AML-193 (cell line): ENCODE data around the gene BACH2.

Experiments used
- DNase-seq, 2 experiments: peaks; one replicate each; lab custom pipeline; 2025; lab: John Stamatoyannopoulos, UW

Gene BACH2

DNA sequence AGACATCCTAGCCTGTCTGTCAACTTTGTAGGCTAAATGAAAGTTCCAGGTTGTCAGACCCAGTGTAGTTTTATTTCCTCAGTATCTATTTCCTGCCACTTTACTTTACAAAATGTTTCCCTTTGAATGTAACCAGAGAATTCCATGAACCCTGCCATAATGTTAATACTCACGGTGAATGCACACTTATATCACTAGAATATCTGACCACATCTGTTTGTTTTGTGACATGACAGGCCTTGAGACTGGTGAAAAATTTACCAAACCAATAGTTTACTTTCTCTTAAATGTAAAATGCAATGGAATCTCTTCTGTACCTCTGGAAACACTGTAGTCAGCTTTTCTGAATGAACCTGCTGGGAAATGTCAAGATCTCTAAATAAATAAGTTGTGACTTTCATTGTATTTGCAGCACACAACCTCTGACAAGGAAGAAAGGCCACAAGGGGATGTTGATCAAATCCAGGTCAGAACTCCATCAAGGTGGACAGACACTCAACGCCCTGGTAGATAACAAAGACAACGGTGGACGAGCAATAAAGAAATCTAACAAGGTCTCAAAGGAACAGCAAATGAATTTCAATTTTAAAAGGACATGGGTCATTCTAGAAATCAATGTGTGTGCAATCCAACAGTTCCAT is 59.2 kb downstream of the BACH2 start:
- DNase-seq: no peak

DNA sequence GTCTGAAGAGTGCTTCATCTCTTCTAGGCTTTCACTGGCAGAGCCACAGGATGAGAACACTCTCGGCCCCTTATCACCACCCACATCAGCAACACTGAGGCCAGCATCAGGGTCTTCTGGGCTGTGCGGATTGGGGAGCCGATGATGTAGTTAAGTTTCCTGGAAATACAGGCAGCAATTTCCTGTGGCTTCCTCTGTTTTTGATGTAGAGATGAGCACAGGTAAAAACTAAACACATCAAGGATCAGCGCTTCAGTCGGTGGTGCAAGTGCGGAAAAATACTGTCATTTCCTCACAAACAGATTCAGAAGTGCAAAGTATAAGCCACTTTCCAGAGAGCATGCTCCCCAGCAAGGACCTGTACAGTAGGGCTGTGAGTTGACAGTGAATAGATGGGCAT is 62.6 kb downstream of the BACH2 start:
- DNase-seq: no peak

DNA sequence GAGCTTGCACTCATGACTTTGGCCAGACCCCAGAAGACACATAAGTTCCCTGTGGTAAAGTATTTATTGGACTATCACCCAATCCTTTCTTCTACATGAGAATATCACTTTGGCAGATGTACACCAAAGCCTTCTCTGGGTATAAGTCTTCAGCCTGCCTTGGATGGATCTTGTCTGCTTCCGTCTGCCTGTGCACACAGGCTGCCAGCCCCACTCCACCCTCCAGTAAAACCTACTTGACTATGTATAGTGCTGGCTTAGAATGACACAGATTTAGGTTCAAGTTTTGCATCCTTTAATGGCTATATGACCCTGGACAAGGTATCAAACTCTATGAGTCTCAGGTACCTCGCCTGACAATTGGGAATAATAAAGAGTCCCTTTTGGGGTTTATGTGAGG is 63.4 kb downstream of the BACH2 start:
- no peak for DNase-seq

DNA sequence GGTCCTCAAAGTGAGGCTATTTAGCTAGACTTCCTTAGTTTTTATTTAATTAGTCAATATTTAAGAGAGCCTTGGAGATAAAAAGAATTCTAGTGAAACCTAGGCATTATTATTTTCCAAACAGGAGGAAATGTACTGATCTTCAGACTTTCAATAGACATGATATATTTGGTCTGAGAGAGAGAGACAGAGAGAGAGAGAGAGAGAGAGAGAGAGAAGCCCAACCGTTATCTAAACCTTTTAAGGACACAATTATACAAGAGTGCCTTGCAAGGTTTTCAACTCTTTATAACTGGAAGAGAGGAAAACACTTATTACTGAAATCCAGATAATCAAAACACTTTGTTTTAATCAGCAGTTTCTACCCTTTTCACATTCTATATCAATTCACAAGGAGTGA is 64.8 kb downstream of the BACH2 start:
- DNase-seq: no peak

DNA sequence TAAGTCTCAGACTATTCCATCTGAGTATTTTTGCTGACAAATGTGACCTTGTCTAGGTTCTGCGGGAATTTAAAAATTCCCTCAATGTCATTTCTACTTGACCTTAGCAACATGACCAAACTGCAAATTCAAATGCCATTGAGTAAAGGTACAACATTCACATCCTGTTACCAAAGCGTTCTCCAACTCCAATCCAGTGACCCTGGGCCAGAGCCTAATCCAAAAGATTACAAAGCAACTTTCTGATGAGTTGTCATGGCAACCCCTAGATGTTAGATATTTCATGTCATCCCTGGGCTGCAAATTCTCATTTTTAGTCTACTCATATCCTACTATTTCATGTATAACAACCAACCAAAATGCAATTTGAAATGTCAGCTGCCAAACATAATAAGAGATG is 65.3 kb downstream of the BACH2 start:
- no peak for DNase-seq

DNA sequence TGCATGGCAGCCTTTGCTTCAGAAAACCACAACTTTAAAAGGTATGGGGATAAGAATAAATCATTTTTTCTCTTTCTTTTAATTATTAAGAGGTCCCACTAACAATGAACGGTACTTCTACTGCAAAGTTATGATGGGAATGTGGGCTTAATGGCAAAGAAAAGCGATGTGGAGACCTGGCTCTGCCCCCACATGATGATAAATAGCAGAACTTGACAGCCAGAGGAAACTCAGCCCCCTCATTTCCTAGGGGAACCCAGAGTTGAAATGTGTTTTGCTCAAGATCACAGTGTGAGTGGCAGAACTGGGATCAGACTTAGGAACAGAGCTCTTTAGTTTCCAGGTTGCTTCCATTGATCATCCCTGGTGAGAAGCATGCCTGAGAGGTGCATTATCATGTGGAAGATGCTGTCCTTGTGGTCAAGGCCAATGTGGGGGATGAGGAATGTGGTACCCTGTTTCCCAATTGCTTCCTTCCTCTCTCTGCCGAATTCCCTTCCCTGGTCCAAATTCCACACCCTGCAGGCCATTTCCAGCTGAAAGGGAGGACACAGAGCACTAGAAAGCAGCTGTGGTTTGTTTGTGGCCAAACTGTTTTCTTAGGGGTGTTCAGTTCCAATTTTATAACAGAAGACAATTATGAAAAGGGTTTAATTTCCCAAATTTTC is 66.0 kb downstream of the BACH2 start:
- DNase-seq: no peak

DNA sequence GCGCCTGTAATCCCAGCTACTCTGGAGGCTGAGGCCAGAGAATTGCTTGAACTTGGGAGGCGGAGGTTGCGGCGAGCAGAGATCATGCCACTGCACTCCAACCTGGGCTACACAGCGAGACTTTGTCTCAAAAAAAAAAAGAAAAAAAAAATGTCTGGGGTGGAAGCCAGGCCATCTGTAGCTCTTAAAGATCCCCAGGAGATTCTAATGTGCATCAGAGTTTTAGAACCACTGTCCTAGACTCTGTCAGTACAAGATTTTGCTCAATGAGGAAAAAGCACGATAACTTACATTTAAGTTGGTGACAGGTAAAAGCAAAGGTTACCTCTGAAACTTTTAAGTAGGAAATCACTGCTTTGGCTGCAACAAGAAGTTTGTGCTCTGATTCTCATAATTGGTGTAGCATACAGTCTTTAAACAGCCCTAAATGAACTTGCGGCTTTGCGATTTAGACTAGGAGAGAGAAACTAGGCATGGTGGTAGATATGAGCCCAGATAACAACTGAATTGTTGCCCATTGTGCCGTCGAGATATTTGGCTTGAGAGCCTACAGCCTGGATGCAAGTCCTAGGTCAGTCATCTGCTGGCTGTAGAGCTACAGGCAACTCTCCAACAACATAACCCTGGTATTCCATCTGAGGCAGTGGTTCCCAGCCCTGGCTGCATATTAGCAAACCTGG is 67.2 kb downstream of the BACH2 start:
- no peak for DNase-seq

DNA sequence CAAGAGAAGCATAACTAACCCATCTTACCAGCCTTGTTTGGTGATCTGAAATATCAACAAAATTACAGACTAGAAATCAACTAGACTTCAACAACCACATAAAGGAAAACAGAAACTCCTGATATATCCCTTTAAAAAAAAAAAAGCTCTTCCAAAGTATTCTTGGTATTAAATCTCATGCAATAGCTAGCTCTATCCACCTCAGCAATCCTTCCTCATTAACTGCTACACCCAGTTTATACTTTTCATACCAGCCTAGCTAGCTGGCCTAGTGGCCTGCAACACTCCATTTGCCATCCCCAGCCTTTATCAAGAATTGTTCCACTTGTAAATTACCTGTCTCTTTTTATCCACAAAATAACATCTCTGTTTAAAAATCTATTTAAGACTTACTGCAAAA is 69.0 kb downstream of the BACH2 start:
- DNase-seq: no peak

DNA sequence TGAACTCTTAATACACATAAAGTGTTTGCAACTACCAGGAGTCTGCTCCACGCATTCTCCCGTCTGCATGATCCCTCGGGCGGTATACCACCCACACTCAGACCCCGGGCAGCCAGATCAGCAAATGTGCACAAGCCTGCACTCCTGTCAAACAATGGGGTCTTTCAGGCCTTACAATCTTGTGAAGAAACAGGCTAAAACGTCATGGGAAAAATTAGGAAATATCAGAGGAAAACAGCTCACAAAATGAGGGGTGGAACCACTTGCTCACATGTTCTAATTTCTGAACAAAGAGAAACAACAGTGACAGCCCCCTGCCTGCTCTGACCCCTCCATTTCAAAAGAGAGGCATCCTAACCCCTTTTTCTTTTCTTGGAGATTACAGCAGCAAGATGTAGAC is 69.4 kb downstream of the BACH2 start:
- no peak for DNase-seq

DNA sequence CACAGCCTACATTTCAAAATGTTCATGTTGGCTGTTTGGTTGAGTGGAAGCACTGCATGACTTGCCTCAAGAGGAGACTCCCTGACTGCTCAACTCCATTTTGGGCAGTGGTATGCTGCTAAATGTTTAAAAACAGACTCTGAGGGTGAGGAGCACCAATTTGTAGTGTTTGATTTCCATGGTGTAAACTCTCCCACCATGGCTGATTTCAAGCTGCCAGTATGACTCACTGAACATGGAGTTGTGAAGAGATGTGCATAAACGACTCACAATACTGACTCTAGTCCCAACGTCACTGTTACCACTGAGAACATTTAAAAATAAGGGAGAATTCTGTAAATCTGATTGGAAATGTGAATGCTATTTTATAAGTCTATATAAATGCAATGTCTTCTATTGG is 70.4 kb downstream of the BACH2 start:
- no peak for DNase-seq

DNA sequence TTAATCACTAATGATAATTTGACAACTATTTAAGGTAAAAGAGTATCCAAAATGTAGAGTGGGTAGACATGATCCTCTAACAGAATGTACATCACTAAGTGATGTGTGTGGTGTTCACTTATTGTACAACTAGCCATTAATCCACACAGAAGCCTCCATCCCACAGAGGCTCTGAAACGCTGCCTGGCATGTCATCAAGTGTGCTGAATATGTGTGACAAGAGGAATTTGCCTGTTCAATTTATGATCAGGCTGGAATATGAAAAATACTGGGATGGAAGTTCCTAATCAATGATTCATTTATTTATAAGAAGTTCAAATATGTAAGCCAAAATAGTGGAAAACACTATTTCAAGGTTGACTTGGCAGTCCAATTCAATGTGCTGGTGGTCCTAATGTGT is 72.4 kb downstream of the BACH2 start:
- no peak for DNase-seq

DNA sequence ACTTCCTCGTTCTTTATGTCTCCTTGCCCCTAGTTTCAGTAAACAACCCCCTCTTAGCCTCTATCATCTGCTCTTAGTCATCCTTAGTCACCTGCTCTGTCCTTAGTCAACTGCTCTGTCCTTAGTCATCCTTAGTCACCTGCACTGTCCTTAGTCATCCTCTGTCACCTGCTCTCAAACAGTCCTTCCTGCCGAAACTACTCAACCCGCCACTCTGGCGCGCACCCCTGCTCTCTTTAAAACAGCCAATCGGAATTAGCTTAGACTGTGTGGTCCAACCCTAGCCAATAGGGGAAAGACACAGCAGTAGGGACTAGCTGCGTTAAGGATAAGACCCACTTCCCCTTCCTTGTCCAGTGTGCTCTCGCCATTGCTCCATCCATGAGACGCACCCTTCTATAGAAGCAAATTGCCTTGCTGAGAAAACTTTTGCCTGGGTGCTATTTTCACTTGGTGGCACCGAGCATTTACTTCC is 73.9 kb downstream of the BACH2 start:
- no peak for DNase-seq

DNA sequence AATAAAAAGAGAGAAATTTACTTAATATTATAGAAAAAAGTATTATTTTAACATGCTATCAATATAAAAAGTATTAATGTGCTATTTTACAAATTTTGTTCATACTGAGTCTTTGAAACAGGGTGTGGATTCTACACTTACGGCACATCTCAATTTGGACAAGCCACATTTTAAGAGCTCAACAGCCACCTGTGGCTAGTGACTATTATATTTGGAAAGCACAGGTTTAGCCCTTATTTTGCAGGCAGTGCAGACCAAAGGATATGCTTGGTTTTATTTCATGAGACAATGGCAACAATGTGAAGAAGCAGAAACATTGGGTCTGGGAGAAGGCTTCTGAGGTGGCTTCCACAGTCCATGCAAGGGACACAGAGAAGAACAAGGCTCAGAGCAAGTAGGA is 74.6 kb downstream of the BACH2 start:
- no peak for DNase-seq

DNA sequence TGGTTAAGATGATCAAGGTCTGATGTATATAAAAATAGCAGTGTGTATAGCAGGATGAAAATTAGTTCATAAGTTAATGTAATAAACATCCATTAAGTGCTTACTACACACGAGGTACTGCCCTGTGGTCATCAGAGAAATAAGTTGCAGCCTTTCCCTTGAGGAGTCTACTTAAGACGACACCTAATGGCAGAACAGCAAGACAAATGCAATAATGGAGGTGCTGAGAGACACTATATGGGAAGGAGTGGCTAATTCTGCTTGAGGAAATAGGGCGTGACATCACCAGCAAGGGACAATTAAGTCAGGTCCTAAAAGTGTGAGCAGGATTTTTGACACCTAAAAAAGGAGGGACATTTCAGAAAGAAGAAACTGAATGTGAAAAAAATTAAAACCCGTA is 75.2 kb downstream of the BACH2 start:
- DNase-seq: no peak

DNA sequence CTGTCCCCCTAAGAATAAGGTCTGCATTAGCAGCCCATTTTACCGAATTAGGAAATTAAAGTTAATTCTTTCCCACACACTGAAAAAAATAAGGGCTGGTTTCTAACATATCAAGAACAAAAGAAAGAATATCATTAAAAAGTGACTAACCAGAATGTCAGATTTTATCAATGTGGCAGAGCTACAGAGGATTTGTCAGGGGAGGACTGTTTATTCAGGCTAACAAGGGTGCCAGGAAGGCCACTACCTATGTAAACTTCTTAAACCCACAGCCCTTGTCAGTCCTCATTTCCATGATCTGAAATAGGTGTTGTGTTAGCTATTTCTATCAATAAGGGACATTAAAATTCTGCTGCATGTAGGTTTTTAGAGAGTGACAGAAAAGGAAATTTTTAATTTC is 76.4 kb downstream of the BACH2 start:
- no peak for DNase-seq

DNA sequence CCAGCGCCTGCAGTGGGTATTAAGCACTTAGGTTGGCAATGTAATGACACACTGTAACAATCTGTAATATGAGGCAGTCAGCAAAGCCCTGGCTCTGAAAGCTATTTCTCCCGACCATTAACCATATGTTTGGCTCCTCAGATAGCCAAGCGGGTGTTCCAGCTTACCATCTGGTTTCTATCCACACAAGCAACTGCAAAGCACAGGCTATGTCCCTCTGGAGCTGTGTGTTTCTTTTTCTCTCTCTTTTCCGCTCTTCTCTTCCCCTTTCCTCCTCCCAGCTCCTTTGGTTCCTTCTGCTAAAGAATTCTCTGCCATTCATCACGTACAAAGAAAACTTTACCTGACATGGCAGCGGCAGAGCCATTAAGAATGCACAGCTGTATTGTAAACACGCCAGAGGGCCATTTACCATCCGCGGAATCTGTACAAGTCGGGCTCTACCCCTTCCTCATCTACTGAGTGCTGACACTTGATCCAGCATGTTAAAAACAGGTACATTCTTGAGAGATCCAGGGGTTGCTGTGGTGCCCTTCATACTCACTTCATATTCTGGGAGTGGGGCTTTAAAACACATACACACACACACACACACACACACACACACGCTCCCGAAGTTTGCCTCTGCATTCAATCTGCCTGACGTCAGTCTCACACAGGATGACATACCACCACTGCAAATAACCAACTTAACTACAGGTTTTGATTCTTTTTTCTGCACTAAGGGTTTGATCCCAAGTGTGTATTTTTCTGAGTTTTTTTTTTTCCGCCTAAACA is 77.2 kb downstream of the BACH2 start:
- no peak for DNase-seq

DNA sequence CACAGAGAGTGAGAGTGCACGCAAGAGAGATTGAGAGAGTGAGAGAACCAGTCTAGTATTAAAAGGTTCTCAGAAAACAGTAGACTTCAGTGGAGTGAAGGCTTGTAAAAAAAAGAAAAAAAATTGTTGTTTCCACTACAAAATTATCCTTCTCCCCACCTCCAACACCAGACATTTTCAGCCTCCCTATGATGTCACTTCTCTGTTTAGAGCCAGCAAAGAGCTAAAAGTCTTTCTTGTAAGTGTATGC is 77.8 kb downstream of the BACH2 start:
- no peak for DNase-seq

DNA sequence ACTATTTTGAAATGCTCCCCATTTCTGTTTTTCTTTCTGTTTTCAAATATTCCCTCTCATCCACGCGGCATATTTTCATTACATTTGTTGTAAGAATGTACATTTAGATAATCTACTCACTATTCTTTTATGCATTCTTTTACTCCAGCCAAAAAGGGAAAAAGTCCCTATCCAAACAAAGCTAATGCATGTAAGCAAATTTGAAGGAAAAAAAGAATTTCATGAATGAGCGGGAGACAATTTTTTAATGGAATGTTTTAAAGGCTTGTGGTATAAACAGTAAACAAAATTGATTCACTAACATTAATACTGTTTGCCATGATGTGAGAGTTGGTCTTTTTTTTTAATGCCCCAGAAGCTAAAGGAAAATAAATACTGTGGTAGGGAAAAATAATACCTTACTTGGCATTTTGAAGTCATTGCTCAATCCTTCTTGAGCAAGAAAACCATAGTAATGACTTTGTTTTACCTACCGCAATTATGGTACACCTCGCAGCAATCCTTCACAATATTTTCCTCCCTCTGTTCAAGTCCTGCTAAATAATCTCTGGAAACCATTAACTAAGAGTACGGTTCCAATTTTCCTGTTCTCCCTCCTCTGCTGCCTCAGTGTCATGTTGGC is 79.0 kb downstream of the BACH2 start:
- DNase-seq: no peak

DNA sequence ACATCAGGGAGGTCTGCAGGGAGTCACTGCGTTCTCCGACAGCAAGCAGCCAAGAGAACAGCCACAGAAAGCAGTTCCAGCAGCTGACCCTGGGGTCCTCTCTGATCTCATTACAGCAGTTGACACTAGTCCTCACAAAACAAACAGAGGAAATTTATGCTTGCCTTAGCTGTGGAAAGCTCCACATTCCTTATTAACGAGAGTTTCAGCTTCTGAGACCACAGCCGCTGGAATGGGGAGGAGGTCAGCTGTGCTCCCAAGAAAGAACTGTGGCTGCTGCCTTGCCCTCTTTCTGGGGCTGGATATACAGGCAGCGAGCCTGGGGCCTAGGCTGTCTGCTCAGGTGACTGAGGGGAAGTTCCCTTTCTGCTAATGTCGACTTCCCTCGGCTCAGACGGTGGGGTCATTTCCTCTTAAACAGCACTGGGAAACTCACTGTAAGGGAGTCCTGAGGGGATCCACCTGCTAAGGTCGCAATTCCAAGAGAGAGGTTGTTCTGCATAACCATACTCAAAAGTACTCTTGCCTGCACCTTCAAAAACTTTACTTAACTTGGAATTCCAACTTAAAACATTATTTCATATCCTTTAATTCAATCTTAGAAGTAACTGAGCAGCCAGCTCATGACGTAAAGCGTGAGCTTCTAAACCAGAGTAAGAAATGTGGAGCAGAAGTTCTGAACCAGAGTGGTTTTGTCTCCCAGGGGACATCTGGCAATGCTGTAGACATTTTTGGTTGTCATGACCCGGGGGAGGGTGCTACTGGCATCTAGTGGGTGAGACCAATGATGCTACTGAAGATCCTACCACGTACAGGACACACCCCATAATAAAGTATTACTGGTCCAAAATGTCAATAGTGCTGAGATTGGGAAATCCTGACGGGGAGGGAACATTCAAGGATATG is 80.3 kb downstream of the BACH2 start:
- no peak for DNase-seq

DNA sequence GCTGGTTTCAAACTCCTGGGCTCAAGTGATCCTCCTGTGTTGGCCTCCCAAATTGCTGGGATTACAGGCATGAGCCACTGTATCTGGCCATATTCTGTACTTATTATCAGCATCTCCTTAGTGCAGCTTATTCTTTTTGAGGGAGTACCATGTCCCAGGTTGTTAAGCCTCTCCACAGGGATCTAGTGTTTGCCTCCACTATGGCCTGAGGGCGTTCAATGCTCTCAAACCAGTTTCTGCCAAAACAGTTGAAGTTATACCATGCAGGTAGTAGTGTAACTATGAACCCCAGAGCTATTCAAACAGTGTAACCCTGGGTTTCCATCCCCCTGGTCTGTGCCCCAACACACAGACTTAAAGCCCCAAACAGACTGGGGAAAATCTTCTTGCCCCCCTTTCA is 81.7 kb downstream of the BACH2 start:
- DNase-seq: no peak

DNA sequence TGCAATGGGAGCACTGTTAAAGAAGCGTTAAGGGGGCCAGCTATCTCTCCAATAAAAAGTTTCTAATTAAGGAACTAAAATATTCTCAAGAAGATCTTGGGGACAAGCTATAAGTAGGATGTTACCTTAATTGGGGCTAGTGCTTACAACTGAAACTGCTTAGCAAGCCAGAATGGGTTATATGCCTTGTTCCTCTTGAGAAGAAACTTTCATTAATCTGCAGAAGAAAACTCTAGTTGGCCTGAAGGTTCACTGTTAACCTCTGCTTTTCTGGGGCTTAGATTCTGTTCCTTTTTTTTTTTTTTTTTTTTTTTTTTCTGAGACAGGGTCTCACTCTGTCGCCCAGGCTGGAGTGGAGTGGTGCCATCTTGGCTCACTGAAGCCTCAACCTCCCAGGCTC is 82.2 kb downstream of the BACH2 start:
- no peak for DNase-seq

DNA sequence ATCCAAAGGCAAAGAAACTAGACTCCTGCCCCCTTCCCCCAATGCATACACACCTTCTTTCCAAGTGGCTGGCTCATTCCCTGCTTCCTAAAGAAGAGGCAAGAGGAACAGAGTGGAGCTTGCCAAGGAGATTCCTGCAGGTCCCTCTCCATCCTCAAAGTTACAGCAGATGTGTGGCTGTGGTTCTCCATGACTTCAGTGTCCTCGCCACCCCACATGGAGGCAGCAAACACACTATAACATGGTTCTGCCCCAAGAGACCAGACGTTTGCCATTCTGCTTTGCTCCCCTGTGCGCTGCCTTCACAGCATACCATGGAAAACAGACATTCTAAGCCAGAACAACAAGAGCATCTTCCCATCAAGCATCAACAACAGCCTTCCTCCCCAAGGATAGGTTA is 84.4 kb downstream of the BACH2 start:
- no peak for DNase-seq
